ENCODE data around the gene RGS16. TPM values are rescaled to one million over a fixed set of nuclear protein-coding genes. Genes with fewer than 3 reads are reported as not detected.
A peak's percentile ranks its signal among the peaks of the same experiment; 100 is the strongest.

Gene RGS16
- total and polyA plus RNA-seq, 2 donors (not counting 1 experiment from before 2014, with no cell fraction given) = 3.3 to 11.4 TPM

GRCh38 chr1:182607566-182607965 is 3.4 kb upstream of the RGS16 start:
- CTCF ChIA-PET = interaction anchor here (0.6 to 24.5 kb wide), 7 partner anchors 7 to 464 kb away, joined by 3 to 989 read pairs (median 6); partner anchors contain the start of gene NPL
- Mint-ChIP-seq H3K27me3 (peaks cover 5% of the 10 kb centered on the region), H3K9me3 (ENCODE audit: insufficient read depth) (no peaks in the 10 kb centered on the region), H3K4me3 (no peak overlapping the region), H3K4me1 (peaks cover 3% of the 10 kb centered on the region), H3K27ac (no peak overlapping the region)
- H4K20me1 ChIP-seq (ENCODE audit: control insufficient read depth, insufficient read depth, low read length, poor library complexity, severe bottlenecking) = no peaks in the 10 kb centered on the region
- H3K9me3 ChIP-seq (ENCODE audit: control extremely low read depth in 1 of 3, control insufficient read depth in 2 of 3, insufficient read depth in 1 of 3, low read length in 2 of 3) = no peaks in the 10 kb centered on the region
- no peak overlapping the region for H3K27ac ChIP-seq (ENCODE audit: low read length in 2 of 2)
- H3K4me3 ChIP-seq (ENCODE audit: control extremely low read depth in 1 of 5, extremely low read depth in 1 of 5, insufficient read depth in 1 of 5, low read depth in 2 of 5, low read length in 4 of 5) = no peak overlapping the region
- 75% methylated on average over 1 of the region's 1 CpG for WGBS (ENCODE audit: insufficient coverage)
- H2AFZ ChIP-seq (ENCODE audit: insufficient read depth, low read depth, low read length, poor library complexity, severe bottlenecking) = no peak overlapping the region
- ATAC-seq (ENCODE audit: low read depth) = no peak
- H3K36me3 ChIP-seq (replicated peaks in 1 of 2; ENCODE audit: control extremely low read depth in 1 of 2, control insufficient read depth in 1 of 2, extremely low read depth in 1 of 2, insufficient read depth in 2 of 2, low read length in 1 of 2) = no peaks in the 10 kb centered on the region
- intact Hi-C loops (cut with micrococcal nuclease) = no loop called here
- no peak overlapping the region for H3K9ac ChIP-seq (ENCODE audit: low read length)
- peaks cover 22 to 25% of the 10 kb centered on the region in 2 donors for H3K4me1 ChIP-seq (ENCODE audit: control insufficient read depth in 2 of 2, insufficient read depth in 2 of 2, low read length in 2 of 2)
- POLR2A ChIA-PET = no interaction called here
- no peak for DNase-seq
- peaks cover 0 to 22% (median 4%) of the 10 kb centered on the region in 4 experiments for H3K27me3 ChIP-seq (replicated peaks in 1 of 4; ENCODE audit: control extremely low read depth in 1 of 4, control insufficient read depth in 3 of 4, insufficient read depth in 4 of 4, low read length in 3 of 4)
- no peak overlapping the region for H3K4me2 ChIP-seq (replicated peaks; ENCODE audit: low read depth, low read length, poor library complexity, severe bottlenecking)
- H3K79me2 ChIP-seq (ENCODE audit: control insufficient read depth, insufficient read depth, low read length) = no peaks in the 10 kb centered on the region
- no peak for TF ChIP-seq CTCF (IDR thresholded peaks at IDR 0.05)
- TF ChIP-seq EZH2 (IDR thresholded peaks at IDR 0.05; ENCODE audit: borderline replicate concordance, insufficient read depth, low read depth, low read length, poor library complexity, severe bottlenecking) = no peak

- Mint-ChIP-seq H3K9me3 (ENCODE audit: insufficient read depth) (no peaks in the 10 kb centered on the region), H3K27me3 (no peaks in the 10 kb centered on the region), H3K27ac (peak overlapping the region; percentile 83), H3K4me3 (no peak overlapping the region), H3K4me1 (peaks cover 3% of the 10 kb centered on the region)
- H3K4me3 ChIP-seq (ENCODE audit: control extremely low read depth in 1 of 5, extremely low read depth in 1 of 5, insufficient read depth in 1 of 5, low read depth in 2 of 5, low read length in 4 of 5) = peak overlapping the region in 4 of 5 experiments; percentile 47 to 67 (median 59)
- H3K9me3 ChIP-seq (ENCODE audit: control extremely low read depth in 1 of 3, control insufficient read depth in 2 of 3, insufficient read depth in 1 of 3, low read length in 2 of 3) = no peaks in the 10 kb centered on the region
- H3K36me3 ChIP-seq (replicated peaks in 1 of 2; ENCODE audit: control extremely low read depth in 1 of 2, control insufficient read depth in 1 of 2, extremely low read depth in 1 of 2, insufficient read depth in 2 of 2, low read length in 1 of 2) = no peaks in the 10 kb centered on the region
- ChIA-PET POLR2A (interaction anchor here (0.5 to 2.1 kb wide), 6 partner anchors 8 to 237 kb away, joined by 3 to 10 read pairs (median 4); no protein-coding TSS in a partner anchor), CTCF (interaction anchor here (1.0 to 24.5 kb wide), 8 partner anchors 8 to 183 kb away, joined by 3 to 989 read pairs (median 6); partner anchors contain the start of genes NPL and RNASEL)
- no peaks in the 10 kb centered on the region for H4K20me1 ChIP-seq (ENCODE audit: control insufficient read depth, insufficient read depth, low read length, poor library complexity, severe bottlenecking)
- ATAC-seq (ENCODE audit: low read depth) (peak; percentile 1), DNase-seq (no peak)
- H3K27ac ChIP-seq (ENCODE audit: low read length in 2 of 2) = no peak overlapping the region
- peaks cover 26 to 29% of the 10 kb centered on the region in 2 donors for H3K4me1 ChIP-seq (ENCODE audit: control insufficient read depth in 2 of 2, insufficient read depth in 2 of 2, low read length in 2 of 2)
- H3K4me2 ChIP-seq (replicated peaks; ENCODE audit: low read depth, low read length, poor library complexity, severe bottlenecking) = peak overlapping the region; percentile 94
- intact Hi-C loops (cut with micrococcal nuclease) = loop anchor here (1.0 to 5.0 kb wide), 6 partner anchors 12 to 1033 kb away; partner anchors contain the start of genes DHX9, GLUL, LAMC1 and NPL
- TF ChIP-seq CTCF (IDR thresholded peaks at IDR 0.05) (no peak), EZH2 (IDR thresholded peaks at IDR 0.05; ENCODE audit: borderline replicate concordance, insufficient read depth, low read depth, low read length, poor library complexity, severe bottlenecking) (no peak)
- no peaks in the 10 kb centered on the region for H3K79me2 ChIP-seq (ENCODE audit: control insufficient read depth, insufficient read depth, low read length)
- H3K9ac ChIP-seq (ENCODE audit: low read length) = peak overlapping the region; percentile 70
- H3K27me3 ChIP-seq (replicated peaks in 1 of 4; ENCODE audit: control extremely low read depth in 1 of 4, control insufficient read depth in 3 of 4, insufficient read depth in 4 of 4, low read length in 3 of 4) = peaks cover 0 to 7% (median 0%) of the 10 kb centered on the region in 4 experiments
- peak overlapping the region; percentile 80 for H2AFZ ChIP-seq (ENCODE audit: insufficient read depth, low read depth, low read length, poor library complexity, severe bottlenecking)
- WGBS (ENCODE audit: insufficient coverage) = under 1% methylated on average over 10 of the region's 12 CpGs
These were observed 479 bp downstream of the RGS16 start for GRCh38 chr1:182603646-182604174.
